GM18951 (cell line): ENCODE data around the gene PCSK2.

ENCODE experiments used
- POLR2A ChIP-seq: IDR thresholded peaks from 4 replicates; pipeline ENCODE4 v1.6.1; 2011; ENCODE audit warnings: mild to moderate bottlenecking; ENCODE audit not compliant: insufficient read length, insufficient read depth; ENCODE audit errors: extremely low read depth
- in situ Hi-C: fragments of 300-500 bp; cut with MboI; formaldehyde crosslinking; loops from one replicate; pipeline ENCODE4 v1.12.0; 2022; ENCODE audit warnings: low sequenced_read_pairs, mixed read lengths, inconsistent platforms; ENCODE audit not compliant: unreplicated experiment

PCSK2 gene

DNA sequence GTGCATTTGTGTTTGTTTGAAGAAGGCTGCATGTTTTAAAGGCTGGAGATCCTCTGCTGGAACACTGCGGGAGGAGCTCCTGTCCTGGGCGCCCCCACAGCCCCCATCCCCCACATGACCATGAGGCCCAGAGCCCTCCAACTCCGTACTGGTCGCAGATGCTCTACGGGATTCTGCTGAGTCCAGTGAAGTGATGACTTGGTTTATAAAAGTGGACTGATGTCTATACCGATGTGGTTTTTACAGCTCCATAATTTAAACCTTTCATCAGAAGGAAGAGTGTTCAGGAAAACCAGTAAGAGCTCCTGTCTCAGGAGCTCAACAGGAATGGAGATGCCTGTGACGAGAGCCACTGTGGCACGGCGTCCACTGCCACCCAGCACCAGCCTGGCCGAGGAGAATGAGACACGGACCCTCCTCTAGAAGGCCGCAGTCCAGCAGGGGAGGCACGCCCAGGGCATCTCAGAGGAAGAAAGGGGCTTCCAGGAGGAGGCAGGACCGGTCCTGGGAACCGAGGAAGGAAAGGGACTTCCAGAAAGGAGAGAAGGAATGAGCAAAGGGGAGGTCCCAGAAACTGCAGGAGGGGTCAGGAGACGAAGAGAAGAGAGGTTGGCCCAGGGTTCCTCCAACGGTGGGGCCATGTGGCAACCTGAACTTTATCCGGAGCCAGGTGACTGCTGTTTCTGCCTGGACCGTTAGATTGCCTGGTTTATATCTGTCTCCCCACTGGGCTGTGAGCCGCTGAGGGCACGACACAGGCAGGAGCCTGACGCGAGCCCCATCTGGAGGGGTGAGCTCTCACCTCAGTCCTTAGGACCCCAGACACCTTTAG, 277.4 kb downstream of the PCSK2 start:
- TF ChIP-seq POLR2A: no peak
- in situ Hi-C loops: no loop called here

DNA sequence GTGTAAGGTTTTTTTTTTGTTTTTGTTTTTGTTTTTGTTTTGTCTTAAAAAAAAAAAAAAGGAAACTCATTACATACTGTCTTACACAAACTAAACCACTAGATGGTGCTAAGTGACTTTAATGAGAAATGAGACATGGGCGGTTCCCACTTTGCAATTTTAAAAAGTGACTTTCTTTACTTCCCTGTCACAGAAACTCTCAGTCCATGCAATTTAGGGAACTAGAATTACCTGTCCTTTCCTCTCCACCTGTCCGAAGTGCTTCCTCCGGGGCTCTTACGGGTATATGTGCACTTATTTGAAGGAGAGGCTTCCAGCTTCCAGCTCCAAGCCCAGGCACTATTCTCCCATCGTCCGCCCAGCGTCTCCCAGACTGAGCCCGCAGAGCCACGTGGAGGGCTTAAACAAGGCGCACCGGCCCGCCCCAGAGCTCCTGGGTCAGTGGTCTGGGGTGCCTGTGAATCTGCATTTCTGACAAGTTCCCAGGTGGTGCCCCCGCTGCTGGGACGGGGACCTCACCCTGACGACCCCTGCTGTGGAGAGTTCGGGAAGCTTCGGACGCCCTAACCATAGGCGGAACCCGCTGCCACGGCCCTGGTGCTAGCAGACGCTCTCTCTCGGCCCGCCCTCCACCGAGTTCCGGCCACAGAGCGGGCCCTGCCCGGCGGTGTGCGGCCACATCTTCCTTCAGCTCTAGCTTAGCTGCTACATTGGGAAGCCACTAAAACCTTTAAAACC, 278.2 kb downstream of the PCSK2 start:
- TF ChIP-seq POLR2A: no peak
- in situ Hi-C loops: no loop called here

DNA sequence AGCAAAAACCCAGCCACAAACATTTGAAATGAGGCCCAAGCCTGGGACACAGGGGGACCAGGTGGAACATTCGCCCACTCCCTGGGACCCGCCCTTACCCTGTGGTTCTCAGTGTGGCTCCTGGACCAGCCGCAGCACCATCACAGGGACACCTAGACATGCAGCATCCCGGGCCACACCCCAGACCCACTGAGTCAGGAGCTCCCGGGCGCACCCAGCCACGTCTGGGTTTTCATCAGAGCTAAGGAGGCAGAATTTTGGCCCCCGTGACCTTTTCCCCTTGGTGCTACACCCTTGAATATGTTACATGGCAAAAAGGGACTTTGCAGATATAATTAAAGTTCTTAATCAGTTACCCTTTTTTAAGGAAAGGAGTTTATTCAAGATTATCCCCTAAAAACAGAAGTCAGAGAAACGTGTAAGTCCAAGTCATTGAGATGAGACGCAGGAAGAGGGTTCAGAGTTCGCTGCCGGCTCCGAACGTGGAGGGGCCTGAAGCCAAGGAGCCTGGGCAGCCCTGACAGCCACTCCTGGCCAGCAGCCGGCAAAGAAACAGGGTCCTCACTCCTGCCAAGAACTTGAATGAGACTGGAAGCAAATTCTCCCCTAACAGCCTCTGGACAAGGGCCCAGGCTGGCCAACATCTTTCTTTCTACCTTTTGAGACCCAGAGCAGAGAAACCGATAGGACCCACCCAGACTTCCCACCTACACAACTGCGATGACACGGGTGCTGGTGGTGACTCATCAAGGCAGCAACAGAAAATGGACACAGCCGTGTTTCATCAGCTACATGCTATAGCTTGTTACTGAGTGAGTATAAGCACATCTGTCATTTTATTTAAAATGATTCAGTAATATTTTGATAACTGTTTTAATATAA, 279.0 kb downstream of the PCSK2 start:
- no peak for TF ChIP-seq POLR2A
- in situ Hi-C loops: no loop called here

DNA sequence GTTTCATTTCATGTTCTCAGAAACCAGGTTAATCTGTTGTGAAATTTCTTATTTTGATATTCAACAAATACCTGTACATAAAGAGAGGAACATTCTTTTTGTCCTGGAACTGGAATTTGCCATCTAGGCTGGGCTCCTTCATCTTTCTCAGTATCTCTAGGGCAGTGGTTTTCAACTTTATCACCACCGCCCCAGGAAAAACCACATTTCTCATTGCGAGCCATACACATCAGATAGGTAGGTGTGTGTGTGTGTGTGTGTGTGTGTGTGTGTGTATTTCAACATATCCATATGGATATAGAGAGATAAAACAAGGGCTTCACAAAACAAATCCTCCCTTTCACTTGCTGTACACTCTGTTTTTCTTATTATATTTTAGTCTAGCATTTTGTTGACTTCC, 280.2 kb downstream of the PCSK2 start:
- TF ChIP-seq POLR2A: no peak
- in situ Hi-C loops: no loop called here

DNA sequence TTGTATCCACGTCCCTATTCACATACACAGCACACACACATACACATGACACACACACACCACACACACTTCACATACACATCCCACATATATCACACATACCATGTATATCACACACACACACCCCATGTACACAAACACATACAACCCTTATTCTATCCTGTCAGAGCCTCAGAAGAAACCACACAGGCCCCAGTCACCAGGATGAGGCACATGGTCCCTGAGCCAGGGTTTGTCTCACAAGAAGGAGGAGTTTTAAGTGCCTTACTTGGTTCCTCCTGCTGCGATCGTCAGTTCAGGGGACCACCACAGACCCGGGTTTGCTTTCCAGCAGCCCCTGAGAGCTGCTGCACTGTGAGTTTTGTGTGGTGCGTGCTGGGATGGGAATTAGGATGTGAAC, 280.7 kb downstream of the PCSK2 start:
- in situ Hi-C loops: no loop called here

DNA sequence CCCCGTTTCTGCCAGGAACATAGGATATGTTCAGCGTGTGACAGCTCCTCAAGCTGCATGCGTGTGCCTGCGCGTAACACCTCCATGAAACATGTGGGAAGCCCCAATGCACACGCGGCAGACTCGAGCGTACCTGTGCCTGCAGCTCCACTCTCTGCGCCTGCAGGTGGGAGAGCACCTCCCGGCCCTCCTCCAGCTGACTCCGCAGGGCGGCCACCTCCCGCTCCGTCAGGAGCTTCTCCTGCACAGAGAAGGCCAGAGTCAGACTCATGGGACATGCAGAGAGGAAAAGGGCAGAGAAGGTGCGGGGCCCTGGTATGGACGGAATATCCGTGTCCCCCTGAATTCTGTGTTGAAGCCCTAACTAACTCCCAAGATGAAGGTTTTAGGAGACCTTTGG, 281.9 kb downstream of the PCSK2 start:
- in situ Hi-C loops: no loop called here

More for the DNA sequence above, 280.7 kb downstream of the PCSK2 start:
- TF ChIP-seq POLR2A: no peak

DNA sequence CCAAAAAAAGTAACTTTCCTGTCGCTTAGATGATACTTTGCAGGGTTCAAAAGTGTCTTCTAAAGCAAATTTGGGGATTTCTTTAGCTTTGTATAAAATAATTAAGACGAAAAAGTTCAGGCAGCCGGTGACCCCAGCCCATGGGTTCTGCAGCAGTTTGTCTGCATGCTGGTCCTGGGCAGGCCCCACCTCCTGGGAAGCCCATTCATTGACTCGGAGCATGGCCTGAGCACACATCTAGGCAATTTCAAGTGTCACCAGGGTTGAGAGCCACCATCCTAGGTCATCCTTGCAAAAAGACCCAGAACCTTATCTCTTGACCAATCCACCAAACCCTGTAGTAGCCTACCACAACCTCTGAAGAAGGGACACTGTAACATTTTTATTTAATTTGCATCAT, 283.7 kb downstream of the PCSK2 start:
- in situ Hi-C loops: no loop called here
- TF ChIP-seq POLR2A: no peak

More for the DNA sequence above, 281.9 kb downstream of the PCSK2 start:
- no peak for TF ChIP-seq POLR2A

DNA sequence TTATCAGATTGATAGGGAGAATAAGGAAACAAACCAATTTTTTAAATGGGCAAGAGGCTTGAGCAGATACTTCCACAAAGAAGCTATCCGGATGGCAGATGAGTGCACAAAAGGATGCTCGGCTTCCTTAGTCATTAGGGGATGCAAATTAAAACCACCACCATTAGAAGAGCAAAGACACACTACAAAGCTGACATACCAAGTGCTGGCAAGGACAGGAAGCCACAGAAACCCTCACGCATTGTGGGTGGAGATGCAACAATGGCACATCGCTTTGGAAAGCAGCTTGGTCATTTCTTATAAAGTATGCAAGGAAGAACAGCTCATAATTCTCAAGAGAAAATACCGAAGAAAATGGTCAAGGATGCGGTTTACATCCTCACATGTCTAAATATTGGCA, 284.6 kb downstream of the PCSK2 start:
- in situ Hi-C loops: no loop called here
- no peak for TF ChIP-seq POLR2A

DNA sequence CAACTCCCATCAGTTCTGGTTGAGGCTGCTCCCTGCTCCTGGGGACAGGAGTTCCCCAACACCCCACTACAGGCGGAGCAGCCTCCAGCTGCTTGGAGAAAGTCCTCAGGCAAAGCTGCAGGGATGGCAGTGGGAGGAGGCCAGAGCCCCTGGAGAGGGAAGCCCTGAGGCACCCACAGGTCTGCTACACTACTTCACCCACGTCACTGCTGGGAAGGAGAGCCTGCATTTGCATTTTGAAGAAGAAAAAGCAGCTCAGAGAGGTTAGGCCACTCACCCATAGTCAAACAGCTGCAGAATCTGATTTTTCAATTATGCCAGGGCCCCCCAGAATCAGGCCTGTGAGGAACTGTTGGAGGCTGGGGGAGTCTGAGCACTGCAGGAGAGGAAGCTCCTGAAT, 287.1 kb downstream of the PCSK2 start:
- in situ Hi-C loops: no loop called here
- no peak for TF ChIP-seq POLR2A

DNA sequence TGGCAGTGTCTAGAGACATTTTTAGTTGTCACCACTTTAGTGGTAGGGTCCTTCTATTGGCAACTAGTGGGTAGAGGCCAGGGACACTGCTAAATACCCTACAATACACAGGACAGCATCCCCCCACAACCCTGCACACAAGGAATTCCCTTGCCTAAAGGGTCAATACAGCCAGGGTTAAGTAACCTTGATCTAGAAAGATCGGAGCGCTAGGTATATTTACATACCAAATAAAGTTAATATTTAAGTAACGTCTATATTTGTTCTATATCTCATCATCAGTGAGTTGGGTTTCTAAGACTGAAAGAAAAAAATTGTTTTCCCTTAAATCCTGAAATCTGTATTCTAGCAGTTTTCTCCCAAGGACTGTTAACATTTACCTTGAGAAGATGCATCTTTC, 288.2 kb downstream of the PCSK2 start:
- in situ Hi-C loops: no loop called here
- TF ChIP-seq POLR2A: no peak

DNA sequence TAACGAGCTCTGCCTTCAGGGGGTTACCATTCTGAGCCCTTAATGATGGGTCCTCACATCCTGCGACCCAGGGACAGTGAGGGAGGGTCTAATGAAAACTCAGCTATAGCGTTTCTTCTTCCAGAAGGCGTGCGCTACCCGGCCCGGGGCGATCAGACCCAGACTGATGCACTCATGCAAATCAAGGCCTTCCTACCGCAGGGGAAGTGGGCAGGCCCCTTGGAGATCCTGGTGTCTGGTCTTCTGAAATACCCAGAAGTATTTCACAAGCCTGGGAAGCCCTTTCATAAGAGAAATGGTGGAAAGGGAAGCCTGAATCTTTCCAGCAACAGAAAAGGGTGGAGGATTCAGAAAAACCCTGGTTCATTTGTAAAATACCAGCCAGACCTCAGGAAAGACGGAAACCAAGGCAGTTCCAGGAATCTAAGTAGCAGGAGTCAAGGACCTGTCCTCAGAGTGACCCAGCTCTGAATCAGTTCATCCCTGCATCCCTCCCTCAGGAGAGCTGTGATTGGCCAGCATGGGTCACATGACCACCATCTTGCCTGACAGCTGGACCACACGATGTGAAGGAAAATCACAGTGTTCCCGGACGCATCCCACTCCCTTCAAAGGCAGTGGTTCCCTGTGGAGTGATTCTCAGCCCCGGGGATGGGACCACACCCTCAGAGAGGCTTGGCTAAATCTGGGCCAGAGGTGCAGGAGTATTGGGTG, 291.7 kb downstream of the PCSK2 start:
- no peak for TF ChIP-seq POLR2A
- in situ Hi-C loops: no loop called here

DNA sequence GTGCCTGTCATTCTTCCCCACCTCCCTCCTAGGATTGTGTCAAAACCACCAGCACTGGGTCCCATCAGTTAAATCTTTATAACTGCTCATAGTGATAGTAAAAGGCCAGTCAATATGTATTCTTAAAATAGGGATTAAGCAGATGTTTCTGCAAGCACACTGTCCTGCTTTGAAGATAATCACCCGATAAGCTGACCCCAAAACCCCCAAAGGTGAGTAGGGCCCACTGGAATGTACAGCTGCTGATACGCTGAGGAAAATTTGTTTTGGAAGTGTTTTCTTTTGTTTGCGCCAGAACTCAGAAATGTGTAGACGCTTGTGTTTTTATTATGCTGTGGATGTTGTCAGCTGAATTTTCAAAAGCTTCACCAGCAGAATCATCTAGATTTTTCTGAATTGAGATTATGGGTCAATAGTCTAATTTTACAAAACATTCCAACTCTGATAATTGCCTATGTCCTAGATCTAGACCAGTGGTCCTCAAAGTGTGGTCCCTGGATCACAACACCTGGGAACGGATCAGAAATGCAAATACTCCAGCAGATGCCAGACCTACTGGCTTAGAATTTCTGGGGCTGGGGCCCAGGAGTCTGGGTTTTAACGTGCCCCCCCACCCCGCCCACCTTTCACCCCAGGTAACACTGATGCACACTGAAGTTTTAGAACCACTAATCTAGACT, 292.9 kb downstream of the PCSK2 start:
- in situ Hi-C loops: no loop called here
- TF ChIP-seq POLR2A: no peak
